HS-27A (cell line): Measurements from ENCODE around the gene AARSD1.
"Not testable (repeated sequence)": the region's sequence is repeated elsewhere in the genome, so short reads cannot be mapped to it uniquely, and the experiment has no call there.

ENCODE experiments used
- DNase-seq: peaks from one replicate; pipeline ENCODE4 v3.0.0-alpha.2; 2012; ENCODE audit warnings: low read depth, missing footprints

Gene AARSD1

GRCh38 chr17:42920106-42920900 is 44.0 kb downstream of the AARSD1 start:
- no peak for DNase-seq

- not testable (repeated sequence) for DNase-seq
Observed at GRCh38 chr17:42919522-42920077, 44.7 kb downstream of the AARSD1 start.

GRCh38 chr17:42918902-42919521 is 45.2 kb downstream of the AARSD1 start:
- no peak for DNase-seq

- no peak for DNase-seq
Observed at GRCh38 chr17:42917236-42917603, 47.0 kb downstream of the AARSD1 start.

- DNase-seq, result not testable (repeated sequence)
Observed at GRCh38 chr17:42916388-42917235, 47.6 kb downstream of the AARSD1 start.

GRCh38 chr17:42915288-42915687 is 49.0 kb downstream of the AARSD1 start:
- DNase-seq, result not testable (repeated sequence)

GRCh38 chr17:42913981-42914617 is 50.2 kb downstream of the AARSD1 start:
- no peak for DNase-seq

GRCh38 chr17:42913522-42913921 is 50.7 kb downstream of the AARSD1 start:
- DNase-seq, result no peak

- DNase-seq, result no peak
Observed at GRCh38 chr17:42908872-42909700, 55.2 kb downstream of the AARSD1 start.

- no peak for DNase-seq
Observed at GRCh38 chr17:42906772-42907446, 57.3 kb downstream of the AARSD1 start.

GRCh38 chr17:42904110-42904469 is 60.2 kb downstream of the AARSD1 start:
- no peak for DNase-seq

GRCh38 chr17:42901535-42902229 is 62.6 kb downstream of the AARSD1 start:
- no peak for DNase-seq
